Activated B cell treated with CpG ODN at 0.5 μM for 24 hours (primary cell): ENCODE measurements around the gene RFC2. TPM values are rescaled to one million over a fixed set of nuclear protein-coding genes. Genes with fewer than 3 reads are reported as not detected.

ENCODE experiments used
- ATAC-seq: fragments of 200-7000 bp; cut with Tn5 transposase; one replicate; pipeline ENCODE4 v1.10.0; 2021; ENCODE audit warnings: low read depth, mild to moderate bottlenecking, moderate library complexity
- CTCF ChIA-PET: fragments of 350-600 bp; sonication (Branson Sonifier 250); formaldehyde crosslinking; loops from one replicate; lab custom pipeline; 2021; ENCODE audit warnings: antibody characterized with exemption; lab: Charles Lee
- POLR2A ChIA-PET: fragments of 350-600 bp; sonication (Branson Sonifier 250); formaldehyde crosslinking; loops from one replicate; lab custom pipeline; 2021; ENCODE audit warnings: antibody characterized with exemption; lab: Charles Lee
- DNase-seq: peaks from one replicate; pipeline ENCODE4 v3.0.0; 2022
- H3K27ac Mint-ChIP-seq: one replicate; pipeline ENCODE4 v1.8.0; 2020; ENCODE audit warnings: mixed read lengths
- H3K27me3 Mint-ChIP-seq: one replicate; pipeline ENCODE4 v1.8.0; 2021; ENCODE audit warnings: mixed read lengths
- H3K36me3 Mint-ChIP-seq: one replicate; pipeline ENCODE4 v1.8.0; 2021; ENCODE audit warnings: low read depth, mixed read lengths
- H3K4me1 Mint-ChIP-seq: one replicate; pipeline ENCODE4 v1.8.0; 2021; ENCODE audit warnings: mixed read lengths
- H3K4me3 Mint-ChIP-seq: one replicate; pipeline ENCODE4 v1.8.0; 2020; ENCODE audit warnings: mild to moderate bottlenecking, mixed read lengths
- H3K9me3 Mint-ChIP-seq: one replicate; pipeline ENCODE4 v1.8.0; 2020; ENCODE audit warnings: mixed read lengths
- intact Hi-C: fragments of 100-400 bp; cut with micrococcal nuclease; formaldehyde crosslinking; loops from one replicate; pipeline ENCODE4 v1.15.1; 2024
- total RNA-seq: library from RNA; stranded (reverse); gene quantifications from 2 replicates; pipeline ENCODE4 v1.2.3, GENCODE V29; 2022
- TF ChIP-seq, protein P1 (sequence below): fragments of 200-600 bp; IDR thresholded peaks from one replicate; pipeline ENCODE4 v1.8.0; 2022; ENCODE audit warnings: antibody characterized with exemption, mild to moderate bottlenecking

Gene RFC2
- total RNA-seq, 1 donor from 2014 or later: 44.0 TPM

DNA sequence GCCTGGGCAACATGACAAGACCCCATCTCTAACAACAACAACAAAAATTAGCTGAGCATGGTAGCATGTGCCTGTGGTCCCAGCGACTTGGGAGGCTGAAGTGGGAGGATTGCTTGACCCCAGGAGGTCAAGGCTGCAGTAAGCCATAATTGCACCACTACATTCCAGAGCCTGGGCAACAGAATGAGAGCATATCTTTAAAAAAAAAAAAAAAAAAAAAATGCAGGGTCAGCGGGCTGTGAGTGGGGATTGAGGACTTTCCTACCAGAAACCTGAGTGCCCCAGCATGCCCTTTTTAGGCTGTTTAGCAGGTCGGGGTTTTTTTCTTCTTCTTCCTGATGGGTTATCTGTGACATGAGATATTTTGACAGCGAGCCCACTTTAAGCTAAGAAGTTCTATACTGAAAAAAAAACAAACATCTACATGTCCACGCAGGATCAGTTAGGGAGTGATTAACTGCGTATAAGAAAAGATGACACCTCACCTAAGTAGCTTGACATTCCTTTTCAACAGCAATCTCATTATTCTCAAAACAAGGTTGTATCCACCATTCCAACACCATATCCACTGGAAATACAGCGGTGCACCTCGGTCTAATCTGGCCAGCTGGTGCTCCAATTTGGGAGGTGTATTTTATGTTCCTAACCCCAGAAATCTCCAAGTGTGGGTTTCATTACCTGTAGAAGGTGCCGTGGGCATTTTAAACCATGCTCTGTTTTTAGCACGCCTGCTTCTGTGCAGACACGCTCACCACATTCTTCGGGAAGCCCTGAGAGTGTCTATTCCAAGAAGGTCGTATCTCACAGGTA, 13.8 kb upstream of the RFC2 start:
- H3K27ac Mint-ChIP-seq: no peak overlapping the region
- H3K9me3 Mint-ChIP-seq: no peaks in the 10 kb centered on the region
- no peaks in the 10 kb centered on the region for H3K27me3 Mint-ChIP-seq
- TF ChIP-seq, protein P1, sequence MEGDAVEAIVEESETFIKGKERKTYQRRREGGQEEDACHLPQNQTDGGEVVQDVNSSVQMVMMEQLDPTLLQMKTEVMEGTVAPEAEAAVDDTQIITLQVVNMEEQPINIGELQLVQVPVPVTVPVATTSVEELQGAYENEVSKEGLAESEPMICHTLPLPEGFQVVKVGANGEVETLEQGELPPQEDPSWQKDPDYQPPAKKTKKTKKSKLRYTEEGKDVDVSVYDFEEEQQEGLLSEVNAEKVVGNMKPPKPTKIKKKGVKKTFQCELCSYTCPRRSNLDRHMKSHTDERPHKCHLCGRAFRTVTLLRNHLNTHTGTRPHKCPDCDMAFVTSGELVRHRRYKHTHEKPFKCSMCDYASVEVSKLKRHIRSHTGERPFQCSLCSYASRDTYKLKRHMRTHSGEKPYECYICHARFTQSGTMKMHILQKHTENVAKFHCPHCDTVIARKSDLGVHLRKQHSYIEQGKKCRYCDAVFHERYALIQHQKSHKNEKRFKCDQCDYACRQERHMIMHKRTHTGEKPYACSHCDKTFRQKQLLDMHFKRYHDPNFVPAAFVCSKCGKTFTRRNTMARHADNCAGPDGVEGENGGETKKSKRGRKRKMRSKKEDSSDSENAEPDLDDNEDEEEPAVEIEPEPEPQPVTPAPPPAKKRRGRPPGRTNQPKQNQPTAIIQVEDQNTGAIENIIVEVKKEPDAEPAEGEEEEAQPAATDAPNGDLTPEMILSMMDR: no peak
- H3K36me3 Mint-ChIP-seq: no peaks in the 10 kb centered on the region
- H3K4me1 Mint-ChIP-seq: peaks cover 58% of the 10 kb centered on the region
- CTCF ChIA-PET: interaction anchor here (0.6 to 4.2 kb wide), 3 partner anchors 8 to 61 kb away, joined by 3 to 19 read pairs (median 5); no protein-coding TSS in a partner anchor
- peak overlapping the region; percentile 0 for H3K4me3 Mint-ChIP-seq
- intact Hi-C loops: no loop called here
- ATAC-seq (no peak), DNase-seq (no peak)
- POLR2A ChIA-PET: interaction anchor here (0.6 to 11.9 kb wide), 2 partner anchors 18 to 54 kb away, joined by 4 to 344 read pairs; partner anchors contain the start of gene CLIP2

DNA sequence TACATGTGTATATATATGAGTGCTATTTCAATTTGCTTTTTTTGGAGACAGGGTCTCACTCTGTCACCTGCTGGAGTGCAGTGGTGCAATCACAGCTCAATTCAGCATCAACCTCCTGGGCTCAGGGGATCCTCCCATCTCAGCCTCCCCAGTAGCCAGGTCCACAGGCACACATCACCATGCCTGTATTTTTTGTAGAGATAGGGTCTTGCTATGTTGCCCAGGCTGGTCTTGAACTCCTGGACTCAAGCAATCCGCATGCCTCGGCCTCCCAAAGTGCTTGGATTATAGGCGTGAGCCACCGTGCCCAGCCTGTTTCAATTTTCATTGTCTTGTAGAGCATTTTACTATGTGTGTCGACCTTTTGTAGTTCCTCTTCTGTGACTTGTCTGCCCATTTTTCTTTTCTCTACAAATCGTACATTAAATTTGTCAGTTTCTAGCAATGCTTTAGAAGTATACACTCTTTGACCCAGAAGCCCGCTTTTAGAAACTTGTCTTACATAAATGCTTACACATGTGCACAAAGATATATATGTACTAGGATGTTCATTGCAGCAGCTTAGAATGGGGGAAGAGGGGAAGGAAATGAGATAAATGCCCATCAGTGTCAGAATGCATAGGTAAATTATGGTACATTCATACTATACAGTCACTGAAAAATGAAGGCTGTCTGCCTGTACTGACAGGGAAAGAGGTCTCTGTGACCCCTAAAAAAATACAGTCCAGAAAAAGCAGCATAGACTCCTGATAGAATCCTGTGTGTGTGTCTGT, 12.2 kb upstream of the RFC2 start:
- Mint-ChIP-seq H3K27ac (peak overlapping the region; percentile 47), H3K4me3 (peak overlapping the region; percentile 25), H3K27me3 (no peaks in the 10 kb centered on the region), H3K9me3 (no peaks in the 10 kb centered on the region), H3K4me1 (peaks cover 44% of the 10 kb centered on the region), H3K36me3 (no peaks in the 10 kb centered on the region)
- ChIA-PET POLR2A (interaction anchor here (0.6 to 11.9 kb wide), 4 partner anchors 8 to 56 kb away, joined by 3 to 344 read pairs (median 5); partner anchors contain the start of genes CLIP2 and RFC2), CTCF (interaction anchor here (1.2 to 2.0 kb wide), 3 partner anchors 10 to 60 kb away, joined by 4 to 6 read pairs (median 5); no protein-coding TSS in a partner anchor)
- no peak for DNase-seq
- intact Hi-C loops: no loop called here
- TF ChIP-seq, protein P1: no peak
- no peak for ATAC-seq

GRCh38 chr7:74263399-74264120, 9.4 kb upstream of the RFC2 start:
- H3K4me1 Mint-ChIP-seq: peaks cover 34% of the 10 kb centered on the region
- TF ChIP-seq, protein P1: no peak
- no peaks in the 10 kb centered on the region for H3K9me3 Mint-ChIP-seq
- no peak for ATAC-seq
- intact Hi-C loops: loop anchor here (1.0 kb wide), 1 partner anchor 8 kb away; no protein-coding TSS in a partner anchor
- no peak for DNase-seq
- H3K4me3 Mint-ChIP-seq: no peak overlapping the region
- ChIA-PET CTCF (interaction anchor here (0.9 to 1.9 kb wide), 3 partner anchors 12 to 138 kb away, joined by 3 to 4 read pairs (median 4); no protein-coding TSS in a partner anchor), POLR2A (interaction anchor here (0.7 to 1.7 kb wide), 7 partner anchors 9 to 53 kb away, joined by 3 to 5 read pairs (median 3); no protein-coding TSS in a partner anchor)
- H3K36me3 Mint-ChIP-seq: no peaks in the 10 kb centered on the region
- H3K27ac Mint-ChIP-seq: no peak overlapping the region
- H3K27me3 Mint-ChIP-seq: no peaks in the 10 kb centered on the region

DNA sequence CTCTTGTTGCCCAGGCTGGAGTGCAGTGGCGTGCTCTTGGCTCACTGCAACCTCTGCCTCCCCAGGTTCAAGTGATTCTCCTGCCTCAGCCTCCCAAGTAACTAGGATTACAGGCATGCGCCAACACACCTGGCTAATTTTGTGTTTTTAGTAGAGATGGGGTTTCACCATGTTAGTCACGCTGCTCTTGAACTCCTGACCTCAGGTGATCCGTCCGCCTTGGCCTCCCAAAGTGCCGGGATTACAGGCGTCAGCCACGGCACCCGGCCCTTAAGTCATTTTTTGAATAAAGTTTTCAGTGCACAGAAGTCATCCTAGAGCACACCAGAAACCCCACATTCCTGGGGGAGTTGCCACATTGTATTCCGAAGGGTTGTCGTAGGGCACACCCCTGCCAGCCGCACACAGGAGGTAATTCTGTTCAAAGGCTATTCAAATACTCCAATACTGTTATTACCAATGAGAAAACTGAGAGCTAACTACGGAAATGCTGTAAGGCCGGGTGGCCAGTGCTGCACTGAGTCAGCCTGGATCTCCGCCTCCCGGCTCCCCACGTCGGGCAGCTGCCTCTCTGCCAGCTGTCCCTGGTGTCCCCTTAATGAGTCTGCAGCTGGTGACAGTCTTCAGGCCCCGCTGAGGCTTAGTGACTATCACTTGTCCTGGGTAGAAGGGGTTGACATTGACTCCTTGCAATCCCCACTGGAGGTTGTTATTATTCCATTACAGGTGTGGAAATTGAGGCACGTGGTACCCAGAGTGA, 8.6 kb upstream of the RFC2 start:
- ATAC-seq (no peak), DNase-seq (no peak)
- CTCF ChIA-PET: interaction anchor here (1.9 kb wide), 1 partner anchor 138 kb away, joined by 4 read pairs; no protein-coding TSS in a partner anchor
- Mint-ChIP-seq H3K27me3 (no peaks in the 10 kb centered on the region), H3K4me3 (no peak overlapping the region), H3K4me1 (peaks cover 31% of the 10 kb centered on the region), H3K36me3 (no peaks in the 10 kb centered on the region), H3K9me3 (no peaks in the 10 kb centered on the region), H3K27ac (no peak overlapping the region)
- POLR2A ChIA-PET: interaction anchor here (0.9 to 1.7 kb wide), 2 partner anchors 8 to 22 kb away, joined by 3 to 5 read pairs; no protein-coding TSS in a partner anchor
- TF ChIP-seq, protein P1: no peak
- intact Hi-C loops: loop anchor here (1.0 kb wide), 1 partner anchor 8 kb away; no protein-coding TSS in a partner anchor
